Putamen (tissue), 1 donor: ENCODE data around the gene GOLT1A.
"Not testable (repeated sequence)": the region's sequence is repeated elsewhere in the genome, so short reads cannot be mapped to it uniquely, and the experiment has no call there.

Experiments used
- DNase-seq: peaks from one replicate; pipeline ENCODE4 v3.0.0-alpha.2; 2016; ENCODE audit warnings: low spot score

Gene GOLT1A

DNA sequence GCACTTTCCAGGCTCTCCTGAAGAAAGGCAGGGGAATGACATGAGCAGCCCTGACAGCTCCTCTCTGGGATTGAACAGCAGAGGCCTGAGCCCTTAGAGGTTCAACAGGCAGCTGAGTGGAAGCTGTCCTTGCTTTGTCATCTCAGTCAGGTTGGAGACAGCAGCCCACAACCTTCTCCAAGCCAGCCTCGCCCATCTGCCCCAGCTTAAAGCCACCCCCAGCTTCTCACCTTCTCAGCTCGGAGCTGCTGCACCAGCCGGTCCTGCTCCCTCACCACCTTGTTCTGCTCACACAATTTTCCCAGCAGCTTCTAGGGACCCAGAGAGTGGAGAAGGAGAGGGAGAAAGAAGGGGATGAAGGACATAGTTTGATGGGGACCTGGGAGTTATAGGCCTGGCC lies 35.2 kb upstream of the GOLT1A start:
- DNase-seq: no peak

DNA sequence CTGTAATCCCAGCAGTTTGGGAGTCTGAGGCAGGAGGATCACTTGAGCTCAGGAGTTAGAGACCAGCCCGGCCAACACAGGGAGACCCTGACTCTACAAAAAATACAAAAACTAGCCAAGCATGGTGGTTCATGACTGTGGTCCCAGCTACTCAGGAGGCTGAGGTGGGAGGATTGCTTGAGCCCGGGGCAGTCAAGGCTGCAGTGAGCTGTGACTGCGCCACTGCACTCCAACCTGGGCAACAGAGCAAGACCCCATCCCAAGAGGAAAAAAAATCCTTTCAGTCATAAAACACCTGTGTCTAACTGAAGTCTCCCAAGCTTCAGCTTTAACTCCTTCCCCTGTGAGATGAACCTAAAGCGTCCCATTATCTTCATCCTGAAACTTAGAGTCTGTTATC lies 33.1 kb upstream of the GOLT1A start:
- DNase-seq: no peak

DNA sequence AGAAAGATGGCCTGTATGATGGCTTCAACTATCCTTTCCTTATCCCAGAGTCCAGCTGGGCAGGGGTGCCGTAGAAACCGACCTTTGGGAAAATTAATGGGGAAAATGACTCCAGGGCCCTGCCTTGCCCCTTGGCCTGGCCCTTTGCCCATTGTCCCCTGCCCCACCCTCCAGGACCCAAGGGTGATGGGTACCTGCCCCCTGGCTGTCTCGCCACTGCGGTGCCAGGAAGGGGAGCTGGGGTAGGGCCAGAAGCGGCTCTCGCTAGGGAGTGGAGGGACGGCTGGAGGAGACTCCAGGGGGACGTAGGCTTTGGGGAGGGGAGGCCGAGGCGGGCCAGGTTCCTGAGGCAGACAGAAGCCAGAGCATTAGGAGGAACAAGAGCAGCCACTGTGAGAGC lies 29.1 kb upstream of the GOLT1A start:
- DNase-seq: no peak

DNA sequence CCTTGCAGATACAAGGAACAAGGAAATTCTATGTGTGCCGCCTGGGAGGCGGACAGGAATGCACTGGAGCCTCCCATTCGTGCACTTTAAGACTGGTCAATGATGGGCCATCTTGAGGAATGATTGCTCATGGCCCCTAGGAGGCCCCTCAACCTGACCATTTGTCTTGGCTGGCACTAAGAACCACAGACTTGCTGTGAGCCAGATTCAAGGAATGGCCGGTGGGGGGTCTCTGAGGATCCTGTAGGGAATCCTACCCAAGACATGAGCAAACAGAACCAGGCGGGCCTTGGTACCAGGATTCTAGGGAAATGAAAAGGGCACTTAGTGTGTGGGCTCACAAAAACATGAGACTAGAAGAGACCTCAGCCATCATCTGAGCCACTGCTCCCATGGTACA lies 28.1 kb upstream of the GOLT1A start:
- no peak for DNase-seq

DNA sequence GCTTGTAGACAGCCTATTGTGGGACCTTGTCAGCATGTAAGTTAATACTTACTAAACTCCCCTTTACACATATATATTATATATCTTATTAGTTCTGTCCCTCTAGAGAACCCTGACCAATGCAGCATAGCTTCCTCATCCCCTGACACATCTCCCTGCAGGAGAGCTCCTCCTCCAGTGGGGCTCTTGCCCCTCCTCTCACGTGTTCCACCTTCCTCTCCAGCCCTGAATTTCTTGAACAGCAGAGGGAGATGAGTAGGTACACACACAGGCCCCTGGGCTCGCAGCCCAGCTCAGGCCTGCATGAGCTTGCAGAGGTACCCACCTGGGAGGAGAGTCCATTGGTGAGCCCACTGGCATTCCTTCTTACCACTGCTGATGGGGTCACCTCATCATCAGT lies 27.3 kb upstream of the GOLT1A start:
- no peak for DNase-seq

DNA sequence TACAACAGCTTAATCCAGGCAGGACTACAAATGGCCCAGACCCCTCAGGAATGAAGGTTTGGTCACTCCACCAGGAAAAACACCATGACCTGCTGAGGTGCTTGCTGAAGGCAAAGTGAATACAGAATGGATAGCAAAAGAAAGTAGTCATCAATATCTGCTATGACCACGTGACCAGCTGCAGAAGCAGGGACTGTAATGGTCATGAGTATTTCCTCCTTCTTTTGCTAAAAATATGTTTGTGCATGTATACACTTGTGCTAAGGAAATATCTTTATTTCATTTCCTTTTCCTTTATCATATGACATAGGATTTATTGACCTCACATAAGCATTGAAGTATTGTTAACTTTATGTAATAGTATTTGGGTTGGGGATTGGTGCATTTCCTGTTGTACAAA lies 26.4 kb upstream of the GOLT1A start:
- no peak for DNase-seq

DNA sequence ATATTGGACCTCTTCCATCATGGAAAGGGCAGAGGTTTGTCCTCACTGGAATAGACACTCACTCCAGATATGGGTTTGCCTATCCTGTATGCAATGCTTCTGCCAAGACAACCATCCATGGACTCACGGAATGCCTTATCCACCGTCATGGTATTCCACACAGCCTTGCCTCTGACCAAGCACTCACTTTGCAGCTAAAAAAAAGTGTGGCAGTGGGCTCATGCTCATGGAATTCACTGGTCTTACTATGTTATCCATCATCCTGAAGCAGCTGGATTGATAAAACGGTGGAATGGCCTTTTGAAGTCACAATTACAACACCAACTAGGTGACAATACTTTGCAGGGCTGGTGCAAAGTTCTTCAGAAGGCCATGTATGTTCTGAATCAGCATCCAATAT lies 25.6 kb upstream of the GOLT1A start:
- DNase-seq: not testable (repeated sequence)

DNA sequence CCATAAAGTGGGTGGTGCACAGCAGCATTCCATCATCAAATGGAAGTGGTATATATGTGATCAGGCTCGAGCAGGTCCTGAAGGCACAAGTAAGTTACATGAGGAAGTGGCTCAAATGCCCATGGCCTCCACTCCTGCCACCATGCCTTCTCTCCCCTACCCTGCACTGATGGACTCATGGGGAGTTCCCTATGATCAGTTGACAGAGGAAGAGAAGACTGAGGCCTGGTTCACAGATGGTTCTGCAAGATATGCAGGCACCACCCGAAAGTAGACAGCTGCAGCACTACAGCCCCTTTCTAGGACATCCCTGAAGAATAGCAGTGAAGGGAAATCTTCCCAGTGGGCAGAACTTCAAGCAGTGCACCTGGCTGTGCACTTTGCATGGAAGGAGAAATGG lies 24.7 kb upstream of the GOLT1A start:
- DNase-seq: not testable (repeated sequence)

DNA sequence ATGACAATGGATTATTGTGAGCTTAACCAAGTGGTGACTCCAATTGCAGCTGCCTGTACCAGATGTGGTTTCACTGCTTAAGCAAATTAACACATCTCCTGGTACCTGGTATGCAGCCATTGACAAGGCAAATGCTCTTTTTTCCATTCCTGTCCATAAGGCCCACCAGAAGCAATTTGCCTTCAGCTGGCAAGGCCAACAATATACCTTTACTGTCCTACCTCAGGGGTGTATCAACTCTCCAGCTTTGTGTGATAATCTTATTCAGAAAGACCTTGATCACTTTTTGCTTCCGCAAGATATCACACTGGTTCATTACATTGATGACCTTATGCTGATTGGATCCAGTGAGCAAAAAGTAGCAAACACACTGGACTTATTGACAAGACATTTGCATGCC lies 23.7 kb upstream of the GOLT1A start:
- not testable (repeated sequence) for DNase-seq

DNA sequence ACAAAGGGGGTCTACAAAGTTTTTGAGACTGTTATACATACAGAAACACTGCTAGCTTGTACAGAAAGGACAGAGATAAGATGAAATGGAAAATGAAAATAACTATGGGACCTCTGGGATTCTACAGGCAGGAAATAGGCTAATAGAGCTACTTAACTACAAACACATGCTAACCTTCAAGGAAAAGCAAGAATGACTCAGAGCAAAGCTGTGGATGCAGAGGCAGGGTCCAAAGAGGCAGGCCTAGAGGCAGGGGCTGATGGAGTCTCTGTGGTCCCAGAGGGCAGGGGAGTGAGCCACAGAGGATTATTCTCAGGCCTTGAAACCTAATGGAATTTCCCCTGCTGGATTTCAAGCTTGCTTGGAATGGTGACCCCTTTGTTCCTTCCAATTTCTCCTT lies 18.7 kb upstream of the GOLT1A start:
- DNase-seq: no peak

DNA sequence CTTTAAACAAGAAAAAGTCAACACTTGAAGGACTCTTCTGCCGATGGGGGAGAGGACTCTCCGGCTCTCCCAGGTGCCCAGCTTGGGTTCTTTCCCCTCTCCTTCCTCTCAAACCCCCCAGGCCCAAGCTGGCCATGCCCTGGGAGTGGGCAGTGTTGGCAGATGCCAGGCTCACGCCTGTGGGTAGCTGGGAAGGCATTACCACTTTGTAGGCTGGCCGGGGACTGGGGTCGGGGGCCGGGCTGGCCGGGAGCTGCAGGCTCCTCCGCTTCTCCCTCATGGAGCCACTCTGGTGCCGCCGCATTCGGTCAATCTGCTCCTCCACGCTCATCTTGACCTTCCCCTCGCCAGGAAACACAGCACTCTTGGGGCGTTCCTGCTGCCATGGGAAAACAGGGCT lies 16.4 kb upstream of the GOLT1A start:
- DNase-seq: no peak

DNA sequence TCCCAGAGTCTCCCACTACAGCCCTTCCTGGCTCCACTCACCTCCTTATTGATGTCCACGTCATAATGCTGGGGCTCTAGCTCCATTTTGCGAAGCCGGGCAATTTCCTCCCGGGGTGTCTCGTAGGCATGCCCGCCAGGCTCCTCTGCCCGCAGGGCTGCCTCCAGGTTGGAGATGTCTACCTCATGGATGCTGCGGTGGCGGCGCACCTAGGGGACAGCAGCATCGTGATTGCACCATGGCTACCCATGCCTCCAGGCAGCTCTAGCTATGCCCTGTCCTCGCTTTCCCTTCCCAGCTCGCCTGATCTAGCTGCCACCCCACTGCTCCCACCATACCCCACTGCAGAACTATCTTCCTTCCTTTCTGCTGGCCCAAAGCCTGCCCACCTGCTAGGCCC lies 15.1 kb upstream of the GOLT1A start:
- no peak for DNase-seq

DNA sequence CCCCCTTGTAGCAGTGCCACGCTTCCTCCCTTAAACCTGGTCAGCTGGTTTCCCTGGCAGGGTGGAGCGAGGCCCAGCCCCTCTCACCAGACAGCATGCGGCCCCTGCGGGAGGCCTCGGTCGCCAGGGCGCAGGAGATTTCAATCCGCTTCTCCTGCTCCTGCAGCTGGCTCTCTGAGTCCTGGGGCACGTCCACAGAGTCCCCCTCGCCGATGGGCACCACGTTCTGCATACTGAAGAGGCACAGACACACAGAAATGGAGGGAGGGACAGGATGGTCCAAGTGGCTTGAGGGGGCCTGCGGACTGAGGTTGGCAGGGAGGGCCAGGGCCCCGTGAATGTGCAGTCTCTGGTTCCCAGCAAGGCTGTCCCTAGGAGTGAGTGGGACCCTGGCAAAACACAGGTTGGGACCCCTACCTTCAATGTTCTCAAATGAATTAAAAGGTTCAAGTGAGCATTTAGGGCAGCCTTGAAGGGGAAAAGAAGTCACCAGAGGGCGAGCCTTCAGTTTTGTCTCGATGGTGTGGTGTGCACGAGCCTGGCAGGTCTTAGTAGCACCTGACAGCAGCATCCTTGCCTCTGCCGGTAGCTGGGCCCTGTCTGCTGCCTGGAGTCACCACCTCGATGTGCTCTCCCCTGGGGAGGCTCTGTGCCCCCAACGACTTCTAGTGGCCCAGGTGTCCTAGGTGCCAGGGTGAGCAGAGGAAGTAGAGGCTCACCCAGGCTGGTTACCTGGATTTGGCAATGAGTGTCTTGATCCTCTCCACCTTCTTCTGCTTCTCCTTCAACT lies 14.4 kb upstream of the GOLT1A start:
- DNase-seq: no peak

DNA sequence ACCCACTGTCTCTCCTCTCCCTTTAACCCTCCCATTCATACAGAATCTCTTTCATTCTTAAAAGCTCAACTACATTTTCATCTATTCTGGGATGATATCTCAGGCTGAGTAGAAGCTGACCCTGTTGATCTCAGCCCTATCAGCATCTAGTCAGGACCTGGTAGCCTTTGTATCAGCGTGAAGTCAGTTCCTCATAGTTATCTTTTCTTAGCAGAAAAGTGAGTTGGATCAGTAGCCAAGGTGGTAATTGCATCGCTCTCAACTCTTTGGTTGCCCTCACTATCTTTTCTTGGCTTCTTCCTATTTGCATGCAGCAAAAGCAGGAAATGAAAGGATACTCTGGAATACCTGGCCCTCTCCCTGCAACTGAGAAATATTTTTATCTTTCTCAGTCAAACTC lies 13.6 kb upstream of the GOLT1A start:
- no peak for DNase-seq

DNA sequence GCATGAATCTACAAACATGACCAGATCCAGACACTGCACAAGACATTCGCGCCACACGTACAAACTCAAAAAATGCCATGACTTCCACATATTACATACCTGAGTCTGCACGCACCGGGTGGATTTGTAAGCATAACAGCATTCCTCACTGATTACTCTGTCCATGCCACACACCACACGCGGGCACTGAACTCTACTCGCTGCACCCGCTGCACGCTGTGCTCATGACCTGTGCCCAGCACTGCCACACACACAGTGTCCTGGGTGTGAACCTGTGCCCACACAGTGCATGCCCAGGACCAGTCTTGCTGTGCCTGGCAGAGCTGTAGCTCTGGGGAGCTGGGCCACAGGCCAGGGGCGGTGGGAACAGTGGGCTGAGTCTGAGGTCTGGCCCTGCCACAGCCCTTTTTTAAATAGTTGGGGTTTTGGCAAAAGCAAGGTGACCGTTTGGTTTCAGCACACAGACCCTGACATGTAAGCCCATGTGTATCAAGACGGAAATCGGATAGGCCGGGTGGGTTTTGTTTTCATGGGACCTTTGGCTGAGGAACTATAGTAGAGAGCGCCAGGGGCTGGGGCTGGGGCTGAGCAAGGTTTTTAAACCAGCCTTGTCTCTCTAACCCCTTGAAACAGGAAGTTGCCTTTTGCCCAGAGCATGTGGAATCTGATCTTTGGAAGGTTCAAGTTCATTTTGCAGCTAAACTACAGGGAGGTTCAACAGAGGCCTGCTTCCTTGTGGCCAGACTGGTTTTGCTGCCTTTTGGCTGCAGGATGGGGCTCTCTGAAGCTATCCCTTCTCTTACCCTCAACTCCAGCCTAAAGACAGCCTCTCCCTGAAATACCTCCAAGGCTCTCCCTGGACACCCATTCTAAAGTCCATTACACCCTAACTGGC lies 12.3 kb upstream of the GOLT1A start:
- DNase-seq: no peak

DNA sequence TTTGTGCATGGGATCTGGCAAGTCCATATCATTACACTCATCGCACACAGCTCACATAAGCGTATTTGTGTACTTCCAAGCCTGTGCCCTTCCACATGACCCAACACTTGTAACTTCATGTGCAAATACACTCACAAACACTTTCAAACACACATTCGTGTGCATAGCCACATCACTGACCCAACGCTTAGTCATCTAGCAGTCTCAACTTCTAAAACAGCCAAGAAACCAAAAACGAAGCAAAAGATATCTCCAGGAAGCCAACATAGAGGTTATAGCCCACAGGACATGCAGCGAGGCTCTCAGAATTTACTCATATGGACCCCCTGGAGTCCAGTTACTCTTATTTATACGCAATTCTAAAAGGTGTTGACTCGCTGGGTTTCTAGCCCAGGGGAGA lies 10.9 kb upstream of the GOLT1A start:
- DNase-seq: no peak

DNA sequence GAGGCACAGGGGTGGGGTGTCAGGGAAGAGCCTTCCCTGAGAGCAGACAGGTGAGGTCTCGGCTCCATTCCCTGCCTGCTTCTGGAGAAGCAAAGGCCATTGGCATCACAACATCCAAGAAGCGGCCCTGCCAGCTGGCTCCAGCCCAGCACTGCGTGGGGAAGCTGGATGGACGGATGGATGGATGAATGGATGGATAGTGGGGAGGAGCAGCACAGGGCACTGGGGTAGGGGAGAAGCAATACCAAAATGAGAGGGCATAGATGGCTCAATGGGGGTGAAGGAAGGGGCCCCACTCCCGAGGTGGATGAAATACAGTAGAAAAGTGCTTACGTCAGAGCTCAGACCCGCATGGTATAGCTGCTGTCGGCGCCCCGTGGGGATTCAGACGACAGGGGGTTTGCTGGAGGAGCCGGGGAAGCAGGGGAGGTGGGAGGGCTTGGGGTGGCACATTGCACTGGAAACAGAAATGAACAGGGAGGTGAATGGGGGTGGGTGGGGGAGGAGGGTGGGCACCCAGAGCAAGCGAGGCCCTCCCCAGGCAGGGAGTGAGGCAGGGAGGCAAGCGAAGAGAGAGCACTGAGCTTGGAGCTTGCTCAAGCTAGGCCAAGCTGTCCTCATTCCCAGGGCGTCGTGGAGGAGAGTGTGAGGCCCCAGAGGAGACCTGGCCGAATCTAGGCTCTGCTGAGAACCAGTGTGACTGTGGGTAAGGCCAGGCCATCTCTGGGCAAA lies 9.5 kb upstream of the GOLT1A start:
- no peak for DNase-seq

DNA sequence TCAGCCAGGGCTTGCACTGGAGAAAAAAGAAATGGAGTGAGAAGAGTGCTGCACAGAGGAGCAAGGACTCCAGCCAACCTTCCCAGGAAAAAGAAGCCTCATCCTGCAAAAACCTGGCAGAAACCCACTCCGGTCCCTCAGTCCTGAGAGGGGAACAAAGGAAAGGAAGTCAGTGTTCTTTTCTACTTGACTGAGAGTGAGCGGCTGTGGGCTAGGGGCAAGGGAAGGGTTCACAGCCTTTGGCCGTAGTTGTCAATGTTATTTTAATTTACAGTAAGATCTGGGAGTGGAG lies 8.9 kb upstream of the GOLT1A start:
- no peak for DNase-seq

DNA sequence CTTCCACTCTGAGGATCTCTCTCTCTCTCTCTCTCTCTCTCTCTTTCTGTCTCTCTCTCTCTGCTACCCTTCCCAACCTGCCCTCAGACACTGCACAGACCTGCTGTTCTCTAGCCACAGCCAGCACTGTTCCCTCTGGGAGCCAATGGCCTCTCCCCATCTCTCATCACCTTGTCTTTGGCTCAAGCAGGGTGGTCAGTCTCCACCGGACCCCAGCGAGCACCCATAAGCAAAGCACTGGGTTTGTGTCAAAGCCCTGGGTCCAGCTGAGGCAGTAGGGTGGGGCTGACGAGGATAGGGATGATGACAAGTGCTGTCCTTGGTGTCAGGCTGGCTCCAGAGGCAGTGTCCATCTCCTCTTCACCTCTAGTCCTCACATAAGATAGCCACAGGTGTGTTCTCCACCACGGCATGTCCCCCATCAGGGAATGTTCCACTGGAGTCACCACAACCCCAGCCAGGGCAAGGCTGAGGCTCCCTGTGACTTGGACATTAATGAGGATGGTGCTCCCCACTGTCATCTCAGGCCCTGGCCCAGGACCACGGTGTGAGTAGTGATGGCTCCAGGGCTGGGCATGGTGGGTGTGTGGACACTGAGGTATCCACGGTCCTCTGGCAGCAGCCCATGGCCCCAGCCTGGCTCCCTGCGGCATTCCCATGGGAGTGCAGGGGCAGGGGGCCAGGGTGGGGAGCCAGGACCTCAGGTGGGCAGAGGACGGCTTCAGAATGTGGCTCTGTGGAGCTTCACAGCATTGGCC lies 8.4 kb upstream of the GOLT1A start:
- DNase-seq: no peak

DNA sequence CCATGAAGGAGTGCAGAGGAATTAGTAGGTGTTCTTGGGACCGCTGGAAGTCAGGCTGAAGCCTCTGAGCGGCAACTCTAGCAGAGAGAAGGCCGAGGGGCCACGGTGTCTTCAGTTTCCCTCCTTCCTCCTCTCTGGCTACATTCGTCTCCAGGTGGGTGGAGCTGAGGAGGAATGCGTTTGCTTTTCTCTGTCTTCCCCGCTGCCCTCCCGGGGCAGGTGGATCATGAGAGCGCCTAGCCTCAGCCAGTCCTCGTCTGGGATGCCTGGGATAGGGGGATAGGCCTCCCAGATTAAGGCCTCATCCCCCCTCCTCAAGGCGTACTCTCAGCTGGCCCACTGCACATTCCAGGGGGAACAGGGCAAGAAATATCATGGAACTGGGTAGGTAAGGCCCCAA lies 7.5 kb upstream of the GOLT1A start:
- DNase-seq: no peak

DNA sequence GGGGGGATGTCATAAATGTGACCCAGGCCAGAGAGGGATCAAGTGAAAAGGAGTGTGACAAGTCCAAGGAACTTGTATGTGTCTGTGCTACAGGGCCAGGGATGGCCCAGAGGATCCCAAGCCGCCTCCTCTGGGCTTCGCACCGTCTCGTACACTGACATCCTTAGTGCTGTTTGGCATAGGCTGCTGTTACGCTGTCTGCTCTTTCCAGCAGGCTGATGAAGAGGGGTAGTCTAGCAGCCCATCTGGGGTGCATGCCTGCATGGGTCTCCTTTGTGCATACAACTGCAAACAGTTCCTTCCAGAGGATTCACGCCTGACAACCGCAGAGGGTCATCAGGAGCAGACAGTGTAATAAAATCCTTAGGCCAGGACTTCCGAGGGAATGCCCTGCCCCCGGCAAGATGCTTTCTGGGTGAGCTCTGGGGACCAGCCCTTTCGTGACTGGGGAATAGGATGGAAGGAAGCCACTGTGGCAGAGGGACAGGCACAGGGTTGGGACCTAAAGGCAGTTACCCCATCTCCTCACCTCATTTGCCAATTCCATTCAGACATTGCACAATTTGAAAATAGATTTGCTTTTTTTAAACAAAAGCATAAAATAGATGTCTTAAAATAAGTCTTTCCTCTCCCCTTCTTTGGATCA lies 6.3 kb upstream of the GOLT1A start:
- DNase-seq: no peak

DNA sequence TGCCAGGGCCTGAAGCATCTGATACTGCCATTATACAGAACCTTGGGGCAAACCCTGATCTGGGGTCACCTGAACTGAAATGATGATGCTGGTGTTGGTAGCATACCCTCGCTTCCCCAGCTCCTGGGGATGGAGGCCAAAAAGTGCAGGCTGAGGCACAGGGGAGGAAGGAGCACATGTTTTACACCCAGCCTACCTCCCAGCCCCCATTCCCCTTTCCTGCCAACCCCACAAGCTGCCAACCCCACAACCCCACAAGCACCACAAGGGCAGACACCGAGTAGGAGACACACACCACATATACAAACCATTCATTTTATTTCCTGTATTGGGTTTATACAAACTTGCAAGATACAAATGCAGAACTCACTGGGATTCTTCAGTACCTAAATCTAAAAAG lies 4.8 kb upstream of the GOLT1A start:
- no peak for DNase-seq
